Activated naive CD8-positive, alpha-beta T cell treated with anti-CD3 and anti-CD28 coated beads, Interleukin-2, amount 10 ng/mL, durations not matched to agents 7 days and 5 days (primary cell): ENCODE results near the gene SNRPA. TPM values are rescaled to one million over a fixed set of nuclear protein-coding genes. Genes with fewer than 3 reads are reported as not detected.
A peak's percentile ranks its signal among the peaks of the same experiment; 100 is the strongest.
"Not testable (repeated sequence)": the region's sequence is repeated elsewhere in the genome, so short reads cannot be mapped to it uniquely, and the experiment has no call there.

ENCODE experiments used
- ATAC-seq: fragments of 150-1000 bp; cut with Tn5 transposase; one replicate; pipeline ENCODE4 v1.10.0; 2021; ENCODE audit warnings: low read depth, moderate library complexity
- POLR2A ChIA-PET: fragments of 350-600 bp; sonication (Branson Sonifier 250); formaldehyde crosslinking; loops from one replicate; lab custom pipeline; 2021; ENCODE audit warnings: antibody characterized with exemption; lab: Charles Lee
- DNase-seq: peaks from one replicate; pipeline ENCODE4 v3.0.0; 2021
- H3K27ac Mint-ChIP-seq: one replicate; pipeline ENCODE4 v1.8.0; 2022; ENCODE audit warnings: mild to moderate bottlenecking, mixed read lengths
- H3K27me3 Mint-ChIP-seq: one replicate; pipeline ENCODE4 v1.8.0; 2022; ENCODE audit warnings: mild to moderate bottlenecking, moderate library complexity, mixed read lengths
- H3K36me3 Mint-ChIP-seq: one replicate; pipeline ENCODE4 v1.8.0; 2021; ENCODE audit warnings: mild to moderate bottlenecking, mixed read lengths
- H3K4me1 Mint-ChIP-seq: one replicate; pipeline ENCODE4 v1.8.0; 2021; ENCODE audit warnings: mixed read lengths
- H3K4me3 Mint-ChIP-seq: one replicate; pipeline ENCODE4 v1.8.0; 2022; ENCODE audit warnings: mild to moderate bottlenecking, moderate library complexity, mixed read lengths
- H3K9me3 Mint-ChIP-seq: one replicate; pipeline ENCODE4 v1.8.0; 2021; ENCODE audit warnings: mixed read lengths
- total RNA-seq, 2 experiments: library from RNA; stranded (reverse); gene quantifications; one replicate each; pipeline ENCODE4 v1.2.3, GENCODE V29; 2021

Gene SNRPA
- total RNA-seq, 2 experiments from 2014 or later: 145 to 157 TPM

DNA sequence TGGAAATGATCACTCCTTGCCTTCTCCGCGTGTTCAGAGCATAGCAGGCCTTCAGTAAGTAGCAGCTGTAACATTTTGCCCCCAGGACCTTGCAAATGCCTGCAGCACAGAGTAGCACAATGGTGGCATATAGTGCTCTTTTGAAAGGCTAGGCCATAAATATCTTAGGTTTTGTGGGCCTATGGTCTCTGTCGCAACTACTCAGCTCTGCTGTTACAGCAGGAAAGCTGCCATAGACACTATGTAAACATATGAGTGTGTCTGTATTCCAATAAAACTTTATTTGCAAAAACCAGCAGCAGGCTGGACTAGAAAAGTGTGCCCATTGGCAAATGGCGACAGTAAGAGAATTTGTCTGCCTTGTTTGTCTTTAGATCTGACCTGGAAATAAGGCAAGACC, 24.7 kb upstream of the SNRPA start:
- ATAC-seq (no peak), DNase-seq (no peak)
- H3K4me1 Mint-ChIP-seq: no peaks in the 10 kb centered on the region
- no peaks in the 10 kb centered on the region for H3K27me3 Mint-ChIP-seq
- H3K9me3 Mint-ChIP-seq: no peaks in the 10 kb centered on the region
- H3K27ac Mint-ChIP-seq: no peak overlapping the region
- peaks cover 30% of the 10 kb centered on the region for H3K36me3 Mint-ChIP-seq
- no peak overlapping the region for H3K4me3 Mint-ChIP-seq
- POLR2A ChIA-PET: no interaction called here

DNA sequence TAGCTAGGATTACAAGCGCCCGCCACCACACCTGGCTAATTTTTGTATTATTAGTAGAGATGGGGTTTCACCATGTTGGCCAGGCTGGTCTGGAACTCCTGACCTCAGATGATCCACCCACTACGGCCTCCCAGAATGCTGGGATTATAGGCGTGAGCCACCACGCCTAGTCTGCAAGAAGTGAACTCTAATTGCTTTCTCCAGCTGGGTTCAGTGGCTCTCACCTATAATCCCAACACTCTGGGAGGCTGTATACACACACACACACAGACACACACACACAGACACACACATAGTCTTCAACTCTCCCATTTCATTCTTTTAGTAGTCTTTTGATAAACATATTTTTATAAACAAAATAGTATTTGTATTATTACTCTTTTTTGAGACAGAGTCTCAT, 20.9 kb upstream of the SNRPA start:
- H3K27ac Mint-ChIP-seq, POLR2A ChIA-PET, H3K27me3 Mint-ChIP-seq, H3K9me3 Mint-ChIP-seq, H3K4me1 Mint-ChIP-seq, ATAC-seq, DNase-seq, H3K4me3 Mint-ChIP-seq: not testable (repeated sequence)
- peaks cover 22% of the 10 kb centered on the region for H3K36me3 Mint-ChIP-seq

DNA sequence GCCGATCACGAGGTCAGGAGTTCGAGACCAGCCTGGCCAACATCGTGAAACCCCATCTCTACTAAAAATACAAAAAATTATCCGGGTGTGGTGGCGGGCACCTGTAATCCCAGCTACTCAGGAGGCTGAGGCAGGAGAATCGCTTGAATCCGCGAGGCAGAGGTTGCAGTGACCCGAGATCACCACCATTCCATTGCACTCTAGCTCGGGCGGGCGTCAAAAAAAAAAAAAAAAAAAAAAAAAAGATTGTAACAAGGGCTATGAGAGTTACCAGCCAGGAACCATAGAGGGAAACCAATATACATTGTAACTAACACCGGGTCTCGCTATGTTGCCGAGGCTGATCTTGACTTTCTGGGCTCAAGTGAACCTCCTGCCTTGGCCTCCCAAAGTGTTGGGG, 18.7 kb upstream of the SNRPA start:
- H3K9me3 Mint-ChIP-seq, H3K4me3 Mint-ChIP-seq, DNase-seq, H3K27me3 Mint-ChIP-seq, H3K27ac Mint-ChIP-seq, H3K4me1 Mint-ChIP-seq, ATAC-seq, POLR2A ChIA-PET: not testable (repeated sequence)
- H3K36me3 Mint-ChIP-seq: peaks cover 17% of the 10 kb centered on the region

DNA sequence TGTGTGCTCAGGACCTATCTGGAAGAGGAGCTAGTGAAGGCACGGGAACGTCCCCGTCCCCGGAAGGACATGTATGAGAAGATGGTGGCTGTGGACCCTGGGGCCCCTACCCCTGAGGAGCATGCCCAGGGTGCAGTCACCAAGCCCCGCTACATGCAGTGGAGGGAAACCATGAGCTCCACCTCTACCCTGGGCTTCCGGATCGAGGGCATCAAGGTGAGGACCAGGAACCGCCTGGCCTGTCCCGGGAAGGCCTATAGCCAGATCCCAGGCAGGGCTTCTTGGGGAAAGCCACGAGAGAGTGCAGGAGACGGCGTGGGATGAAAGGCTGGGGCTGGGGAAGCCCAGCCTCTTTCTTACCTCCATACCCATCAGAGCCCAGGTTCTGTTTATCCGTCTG, 17.9 kb upstream of the SNRPA start:
- DNase-seq (no peak), ATAC-seq (no peak)
- peaks cover 20% of the 10 kb centered on the region for H3K36me3 Mint-ChIP-seq
- H3K27ac Mint-ChIP-seq: no peak overlapping the region
- no peaks in the 10 kb centered on the region for H3K4me1 Mint-ChIP-seq
- POLR2A ChIA-PET: interaction anchor here (1.3 kb wide), 1 partner anchor 12 kb away, joined by 3 read pairs; no protein-coding TSS in a partner anchor
- no peaks in the 10 kb centered on the region for H3K9me3 Mint-ChIP-seq
- no peaks in the 10 kb centered on the region for H3K27me3 Mint-ChIP-seq
- H3K4me3 Mint-ChIP-seq: no peak overlapping the region

DNA sequence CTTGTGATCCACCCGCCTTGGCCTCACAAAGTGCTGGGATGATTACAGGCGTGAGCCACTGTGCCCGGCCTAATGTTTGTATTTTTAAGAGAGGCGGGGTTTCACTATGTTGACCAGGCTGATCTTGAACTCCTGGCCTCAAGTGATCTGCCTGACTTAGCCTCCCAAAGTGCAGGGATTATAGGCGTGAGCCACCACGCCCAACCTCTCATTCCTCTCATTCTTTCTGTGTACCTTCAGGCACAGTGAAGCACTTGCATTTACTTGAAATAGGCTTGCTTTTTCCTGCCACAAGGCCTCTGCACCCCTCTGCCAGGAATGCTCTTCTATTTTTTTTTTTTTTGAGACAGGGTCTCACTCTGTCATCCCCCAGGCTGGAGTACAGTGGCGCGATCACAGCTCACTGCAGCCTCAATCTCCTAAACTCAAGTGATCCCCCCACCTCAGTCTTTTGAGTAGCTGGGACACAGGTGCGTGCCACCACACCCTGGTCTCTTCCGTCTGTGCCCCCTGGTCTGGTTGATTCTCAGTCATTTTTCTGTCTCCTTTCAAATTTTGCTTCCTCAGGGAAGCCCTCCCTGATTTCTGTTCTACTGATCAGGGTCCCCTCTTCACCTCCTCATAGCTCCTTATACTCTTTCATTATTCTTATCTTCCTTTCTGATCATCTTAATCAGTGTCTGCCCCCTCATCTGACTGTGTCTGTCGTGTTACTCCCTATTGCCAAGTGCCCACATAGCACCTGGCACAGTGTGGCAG, 15.8 kb upstream of the SNRPA start:
- peak overlapping the region; percentile 12 for H3K27ac Mint-ChIP-seq
- H3K27me3 Mint-ChIP-seq: no peaks in the 10 kb centered on the region
- POLR2A ChIA-PET: interaction anchor here (0.9 kb wide), 1 partner anchor 11 kb away, joined by 3 read pairs; no protein-coding TSS in a partner anchor
- DNase-seq (no peak), ATAC-seq (no peak)
- H3K9me3 Mint-ChIP-seq: no peaks in the 10 kb centered on the region
- peaks cover 3% of the 10 kb centered on the region for H3K4me1 Mint-ChIP-seq
- no peak overlapping the region for H3K4me3 Mint-ChIP-seq
- H3K36me3 Mint-ChIP-seq: peaks cover 19% of the 10 kb centered on the region

DNA sequence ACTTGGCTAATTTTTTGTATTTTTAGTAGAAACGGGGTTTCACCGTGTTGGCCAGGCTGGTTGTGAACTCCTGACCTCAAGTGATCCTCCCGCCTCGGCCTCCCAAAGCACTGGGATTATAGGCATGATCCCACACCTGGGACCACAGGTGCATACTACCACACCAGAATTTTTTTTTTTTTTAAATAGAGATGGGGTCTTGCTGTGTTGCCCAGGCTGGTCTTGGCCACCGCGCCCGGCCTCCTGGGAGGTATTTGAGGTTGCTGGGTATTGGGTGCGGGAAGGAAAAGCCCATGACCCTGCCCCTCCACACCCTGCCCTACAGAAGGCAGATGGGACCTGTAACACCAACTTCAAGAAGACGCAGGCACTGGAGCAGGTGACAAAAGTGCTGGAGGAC, 14.3 kb upstream of the SNRPA start:
- DNase-seq (no peak), ATAC-seq (no peak)
- H3K27me3 Mint-ChIP-seq: no peaks in the 10 kb centered on the region
- H3K27ac Mint-ChIP-seq: no peak overlapping the region
- POLR2A ChIA-PET: no interaction called here
- H3K9me3 Mint-ChIP-seq: no peaks in the 10 kb centered on the region
- H3K4me1 Mint-ChIP-seq: peaks cover 3% of the 10 kb centered on the region
- no peak overlapping the region for H3K4me3 Mint-ChIP-seq
- H3K36me3 Mint-ChIP-seq: peaks cover 8% of the 10 kb centered on the region

DNA sequence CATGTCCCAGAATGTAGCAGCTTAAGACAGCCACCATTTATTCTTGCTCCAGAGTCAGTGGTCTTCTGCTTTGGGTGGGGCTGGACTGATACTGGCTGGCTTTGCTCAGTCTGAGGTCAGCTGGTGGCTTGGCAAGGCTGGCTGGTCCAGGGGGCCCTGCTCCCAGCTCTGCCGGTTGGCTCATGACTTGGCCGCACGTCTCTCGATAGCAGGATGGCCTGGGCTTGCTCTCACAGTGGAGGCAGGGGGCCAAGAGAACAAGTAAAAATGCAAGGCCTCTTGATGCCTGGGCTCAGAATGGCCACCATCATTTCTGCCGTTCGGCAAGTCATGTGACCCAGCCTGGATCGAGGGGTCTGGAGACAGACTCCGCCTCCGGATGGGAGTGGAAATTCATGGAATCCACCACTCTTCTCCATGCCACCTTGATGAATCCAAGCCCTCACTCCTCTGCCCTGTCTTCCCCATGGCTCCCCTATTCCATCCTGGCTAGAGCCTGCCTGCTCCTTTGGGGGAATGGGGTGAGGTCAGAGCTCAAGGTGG, 13.8 kb upstream of the SNRPA start:
- H3K36me3 Mint-ChIP-seq: peaks cover 7% of the 10 kb centered on the region
- H3K4me1 Mint-ChIP-seq: peaks cover 3% of the 10 kb centered on the region
- no peaks in the 10 kb centered on the region for H3K9me3 Mint-ChIP-seq
- ATAC-seq (no peak), DNase-seq (no peak)
- POLR2A ChIA-PET: no interaction called here
- no peaks in the 10 kb centered on the region for H3K27me3 Mint-ChIP-seq
- H3K4me3 Mint-ChIP-seq: no peak overlapping the region
- no peak overlapping the region for H3K27ac Mint-ChIP-seq

DNA sequence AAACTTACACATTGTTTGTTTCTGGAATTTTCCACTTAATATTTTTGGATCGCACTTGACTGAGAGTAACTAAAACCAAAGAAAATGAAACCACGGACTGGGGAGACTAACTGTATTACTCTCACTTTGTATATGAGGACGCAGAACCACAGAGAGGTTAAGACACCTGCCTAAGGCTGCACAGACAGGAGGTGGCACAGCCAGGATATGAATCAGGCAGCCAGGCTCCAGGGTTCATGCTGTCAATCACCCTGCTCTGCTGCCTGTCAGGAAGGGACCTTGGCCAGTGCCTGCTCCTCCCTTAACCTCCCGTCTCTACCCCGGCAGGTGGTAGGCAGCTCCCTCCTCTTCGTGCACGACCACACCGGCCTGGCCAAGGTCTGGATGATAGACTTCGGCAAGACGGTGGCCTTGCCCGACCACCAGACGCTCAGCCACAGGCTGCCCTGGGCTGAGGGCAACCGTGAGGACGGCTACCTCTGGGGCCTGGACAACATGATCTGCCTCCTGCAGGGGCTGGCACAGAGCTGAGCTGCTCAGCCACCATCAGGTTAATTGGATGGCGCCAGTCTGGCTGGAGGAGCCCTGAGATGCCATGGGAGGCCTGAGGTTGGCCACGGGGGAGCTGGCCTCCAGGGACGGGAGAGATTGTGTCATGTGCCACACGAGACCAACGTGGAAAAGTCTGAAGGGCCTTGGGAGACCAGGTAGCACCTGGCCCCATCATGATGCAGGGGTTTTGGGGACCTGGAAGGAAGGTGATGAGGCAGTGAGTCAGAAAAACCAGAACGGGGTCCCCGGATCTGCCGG, 11.8 kb upstream of the SNRPA start:
- POLR2A ChIA-PET: no interaction called here
- Mint-ChIP-seq H3K36me3 (peaks cover 3% of the 10 kb centered on the region), H3K9me3 (no peaks in the 10 kb centered on the region), H3K4me1 (peaks cover 3% of the 10 kb centered on the region), H3K27me3 (no peaks in the 10 kb centered on the region), H3K4me3 (no peak overlapping the region), H3K27ac (no peak overlapping the region)
- DNase-seq (no peak), ATAC-seq (no peak)

DNA sequence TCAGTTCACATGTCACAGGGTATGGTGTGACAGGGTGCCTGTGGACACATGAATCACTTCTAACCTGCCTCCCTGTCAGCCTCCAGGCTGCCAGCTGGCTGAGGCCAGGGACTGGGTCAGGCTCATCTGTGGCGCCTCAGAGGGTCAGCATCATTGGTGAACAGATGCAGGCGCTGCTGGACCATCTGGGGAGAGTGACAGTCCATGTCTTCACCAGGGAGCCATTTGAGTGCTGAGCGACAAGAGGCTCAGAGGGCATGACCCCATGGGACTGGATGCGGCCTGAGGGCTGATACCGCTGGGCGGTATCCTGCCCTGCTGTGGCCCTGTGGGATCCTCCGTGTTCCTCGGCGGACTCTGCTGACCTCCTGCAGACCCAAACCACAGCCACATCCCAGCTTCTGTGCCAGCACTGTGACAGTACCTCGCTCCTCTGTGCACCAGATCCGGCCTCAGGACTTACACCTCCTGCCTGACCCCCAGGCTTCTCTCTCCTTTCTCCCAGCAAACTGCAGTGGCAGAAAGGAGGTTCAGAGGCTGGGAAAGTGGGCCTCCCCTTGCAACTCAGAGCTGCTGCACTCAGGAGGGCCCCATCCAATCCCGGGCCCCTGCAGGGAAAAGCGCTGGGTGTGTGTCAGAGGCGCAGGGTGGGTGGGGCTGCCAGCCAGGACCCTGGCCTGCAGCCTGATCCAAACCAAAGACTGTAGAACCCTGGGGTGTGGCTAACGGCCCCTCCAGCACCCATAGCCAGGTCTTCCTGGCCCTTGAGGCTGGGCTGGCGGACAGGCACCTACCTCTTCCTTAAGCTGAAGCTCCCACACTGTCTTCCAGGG, 10.9 kb upstream of the SNRPA start:
- POLR2A ChIA-PET: interaction anchor here (2.8 kb wide), 1 partner anchor 10 kb away, joined by 11 read pairs; the partner anchor contains the start of genes ACTMAP and SNRPA
- no peaks in the 10 kb centered on the region for H3K9me3 Mint-ChIP-seq
- DNase-seq (no peak), ATAC-seq (no peak)
- peaks cover 3% of the 10 kb centered on the region for H3K4me1 Mint-ChIP-seq
- peaks cover 3% of the 10 kb centered on the region for H3K36me3 Mint-ChIP-seq
- no peak overlapping the region for H3K4me3 Mint-ChIP-seq
- H3K27ac Mint-ChIP-seq: no peak overlapping the region
- H3K27me3 Mint-ChIP-seq: no peaks in the 10 kb centered on the region

DNA sequence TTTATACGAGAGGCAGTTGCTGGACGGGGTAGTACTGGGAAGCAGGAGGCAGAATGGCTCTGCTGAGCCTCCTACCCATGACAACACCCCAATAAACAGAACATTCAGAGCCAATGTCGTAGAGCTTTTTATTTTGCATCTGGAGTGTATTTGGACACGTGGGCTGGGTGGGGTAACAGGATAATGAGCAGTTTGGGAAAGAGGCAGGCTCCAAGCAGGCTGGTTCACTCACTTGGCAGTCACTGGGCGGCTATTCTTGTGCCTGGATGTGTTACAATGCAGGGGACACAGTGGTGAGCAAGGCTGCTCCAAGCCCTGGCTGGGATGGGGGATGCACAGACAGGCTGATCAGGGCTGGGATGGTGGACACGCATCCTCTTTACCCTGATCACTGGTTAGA, 10.3 kb upstream of the SNRPA start:
- Mint-ChIP-seq H3K27me3 (no peaks in the 10 kb centered on the region), H3K36me3 (peaks cover 3% of the 10 kb centered on the region), H3K4me3 (no peak overlapping the region), H3K27ac (no peak overlapping the region), H3K9me3 (no peaks in the 10 kb centered on the region), H3K4me1 (peaks cover 3% of the 10 kb centered on the region)
- POLR2A ChIA-PET: interaction anchor here (1.0 to 2.8 kb wide), 2 partner anchors 10 to 38 kb away, joined by 4 to 11 read pairs; partner anchors contain the start of genes ACTMAP, RAB4B and SNRPA
- DNase-seq (no peak), ATAC-seq (no peak)

DNA sequence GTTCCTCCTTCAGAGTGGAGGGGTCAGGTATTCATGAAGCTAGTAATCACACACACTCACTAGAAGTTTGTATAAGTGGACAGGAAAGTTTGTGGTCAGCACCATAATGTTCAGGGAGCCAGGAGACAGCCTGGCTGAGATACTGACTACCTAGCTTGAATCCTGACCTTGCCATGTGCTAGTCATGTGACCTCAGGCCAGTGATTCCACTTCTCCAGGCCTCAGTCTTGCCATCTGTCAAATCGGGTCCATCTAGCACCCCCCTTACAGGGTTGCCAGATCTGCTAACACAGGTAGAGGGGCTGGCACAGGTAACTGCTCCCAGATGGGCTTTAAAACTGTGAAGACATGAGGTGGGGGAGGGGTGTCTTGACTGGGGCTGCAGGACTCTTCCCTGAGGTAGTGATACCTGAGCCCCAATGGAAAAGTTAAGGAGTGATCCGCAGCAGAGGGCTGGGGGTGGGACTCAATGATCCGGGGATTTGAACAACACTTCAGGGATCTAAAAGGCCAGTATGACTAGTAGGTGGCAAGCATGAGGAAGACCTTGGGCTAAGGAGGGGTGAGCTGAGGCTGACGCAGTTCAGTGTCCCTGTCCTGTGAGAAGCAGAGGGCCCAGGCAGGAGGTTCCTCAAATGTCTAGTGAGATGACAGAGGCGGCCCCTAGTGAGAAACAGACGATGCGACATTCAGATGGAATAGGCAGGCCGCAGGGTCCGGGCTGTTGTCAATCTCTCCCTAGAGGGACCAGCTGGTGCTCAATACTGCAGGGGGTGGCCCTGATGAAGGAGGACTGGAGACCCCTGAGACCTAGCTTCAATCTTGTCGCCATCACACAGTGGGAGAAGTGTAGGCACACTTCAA, 9.2 kb upstream of the SNRPA start:
- Mint-ChIP-seq H3K27ac (no peak overlapping the region), H3K27me3 (no peaks in the 10 kb centered on the region)

DNA sequence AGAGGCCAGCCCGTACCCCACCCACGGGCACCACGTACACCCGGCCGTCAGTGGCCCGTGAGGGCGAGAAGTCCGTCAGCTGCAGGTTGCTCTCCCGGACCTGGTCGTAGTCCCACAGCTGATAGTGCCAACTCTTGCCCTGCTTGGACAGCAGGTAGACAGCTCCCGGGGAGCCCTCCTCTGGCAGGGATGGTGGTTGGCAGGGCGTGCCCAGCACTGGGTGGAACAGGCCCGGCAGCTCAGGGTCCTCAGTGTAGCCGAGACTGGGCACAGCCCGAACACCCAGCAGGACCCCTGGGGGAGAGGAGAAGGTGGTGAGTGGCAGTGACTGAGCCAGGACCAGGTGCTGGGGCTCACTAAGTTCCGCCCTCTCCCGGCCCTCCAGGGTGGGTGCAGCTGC, 8.5 kb upstream of the SNRPA start:
- POLR2A ChIA-PET: interaction anchor here (2.8 kb wide), 1 partner anchor 8 kb away, joined by 11 read pairs; the partner anchor contains the start of genes ACTMAP and SNRPA
- peaks cover 2% of the 10 kb centered on the region for H3K36me3 Mint-ChIP-seq

More for the DNA sequence above, 9.2 kb upstream of the SNRPA start:
- Mint-ChIP-seq H3K4me3 (no peak overlapping the region), H3K36me3 (peaks cover 3% of the 10 kb centered on the region), H3K9me3 (no peaks in the 10 kb centered on the region), H3K4me1 (peaks cover 3% of the 10 kb centered on the region)
- POLR2A ChIA-PET: interaction anchor here (1.0 to 2.8 kb wide), 2 partner anchors 9 to 37 kb away, joined by 4 to 11 read pairs; partner anchors contain the start of genes ACTMAP, RAB4B and SNRPA
- DNase-seq (no peak), ATAC-seq (no peak)

More for the DNA sequence above, 8.5 kb upstream of the SNRPA start:
- Mint-ChIP-seq H3K9me3 (no peaks in the 10 kb centered on the region), H3K4me1 (peaks cover 3% of the 10 kb centered on the region), H3K4me3 (no peak overlapping the region), H3K27ac (no peak overlapping the region), H3K27me3 (no peaks in the 10 kb centered on the region)
- DNase-seq: no peak
- no peak for ATAC-seq
